Astrocyte (in vitro differentiated cells and primary cell): ENCODE results near the gene LAIR2. TPM values are rescaled to one million over a fixed set of nuclear protein-coding genes. Genes with fewer than 3 reads are reported as not detected.

Experiments used
- DNase-seq: peaks from one replicate; pipeline ENCODE4 v3.0.0-alpha.2; 2010; ENCODE audit warnings: low read depth
- FAIRE-seq: peaks from 2 replicates; lab custom pipeline; 2011; peaks lifted over from hg19 to GRCh38; lab: Jason Lieb, UNC
- H2AFZ ChIP-seq: 2 replicates; pipeline ENCODE4 v1.6.0; 2012; ENCODE audit warnings: low read depth, low read length, inconsistent platforms
- H3K27ac ChIP-seq: 2 replicates; pipeline ENCODE4 v1.5.1; 2011; ENCODE audit warnings: low read depth, low read length, inconsistent platforms
- H3K27me3 ChIP-seq: 2 replicates; pipeline ENCODE4 v1.6.0; 2011; ENCODE audit warnings: low read length, inconsistent platforms; ENCODE audit not compliant: insufficient read depth
- H3K36me3 ChIP-seq: 2 replicates; pipeline ENCODE4 v1.5.1; 2011; ENCODE audit warnings: low read length, inconsistent platforms; ENCODE audit not compliant: insufficient read depth
- H3K4me1 ChIP-seq: 2 replicates; pipeline ENCODE4 v1.5.1; 2011; ENCODE audit warnings: low read length, inconsistent platforms; ENCODE audit not compliant: insufficient read depth
- H3K4me2 ChIP-seq: 2 replicates; pipeline ENCODE4 v1.6.0; 2012; ENCODE audit warnings: low read length, inconsistent platforms
- H3K4me3 ChIP-seq: 2 replicates; pipeline ENCODE4 v1.5.1; 2011; ENCODE audit warnings: low read depth, mild to moderate bottlenecking, low read length, inconsistent platforms; ENCODE audit not compliant: insufficient read depth
- H3K79me2 ChIP-seq: 2 replicates; pipeline ENCODE4 v1.6.0; 2012; ENCODE audit warnings: mild to moderate bottlenecking, low read length, inconsistent platforms; ENCODE audit not compliant: insufficient read depth
- H3K9ac ChIP-seq: 2 replicates; pipeline ENCODE4 v1.6.0; 2012; ENCODE audit warnings: mild to moderate bottlenecking, low read length, inconsistent platforms
- H3K9me3 ChIP-seq: 2 replicates; pipeline ENCODE4 v1.5.1; 2012; ENCODE audit warnings: low read depth, mild to moderate bottlenecking, low read length, inconsistent platforms; ENCODE audit not compliant: insufficient read depth
- H4K20me1 ChIP-seq: 2 replicates; pipeline ENCODE4 v1.6.0; 2012; ENCODE audit warnings: low read length, inconsistent platforms; ENCODE audit not compliant: insufficient read depth
- H3K27ac Mint-ChIP-seq: one replicate; pipeline ENCODE4 v1.8.0; 2021; ENCODE audit warnings: mild to moderate bottlenecking, mixed read lengths; ENCODE audit not compliant: unreplicated experiment
- H3K27me3 Mint-ChIP-seq: one replicate; pipeline ENCODE4 v1.8.0; 2021; ENCODE audit warnings: low read depth, mixed read lengths; ENCODE audit not compliant: unreplicated experiment
- H3K36me3 Mint-ChIP-seq: one replicate; pipeline ENCODE4 v1.8.0; 2021; ENCODE audit warnings: low read depth, mixed read lengths; ENCODE audit not compliant: unreplicated experiment
- H3K4me1 Mint-ChIP-seq: one replicate; pipeline ENCODE4 v1.8.0; 2021; ENCODE audit warnings: low read depth, mixed read lengths; ENCODE audit not compliant: unreplicated experiment
- H3K4me3 Mint-ChIP-seq: one replicate; pipeline ENCODE4 v1.8.0; 2021; ENCODE audit warnings: mild to moderate bottlenecking, moderate library complexity, mixed read lengths; ENCODE audit not compliant: unreplicated experiment
- H3K9me3 Mint-ChIP-seq: one replicate; pipeline ENCODE4 v1.8.0; 2021; ENCODE audit warnings: mild to moderate bottlenecking, mixed read lengths; ENCODE audit not compliant: unreplicated experiment
- CTCF ChIP-seq: IDR thresholded peaks from 2 replicates; pipeline ENCODE4 v1.5.1; 2011; ENCODE audit warnings: low read depth, mild to moderate bottlenecking, inconsistent platforms, low read length, moderate library complexity; ENCODE audit not compliant: insufficient read depth
- EZH2 ChIP-seq: IDR thresholded peaks from 2 replicates; pipeline ENCODE4 v1.6.1; 2012; ENCODE audit warnings: mild to moderate bottlenecking, low read length, inconsistent platforms; ENCODE audit not compliant: insufficient read depth
- total RNA-seq: library from RNA; stranded (reverse); gene quantifications from 2 replicates; pipeline ENCODE4 v1.2.1, GENCODE V29; 2021

LAIR2 gene
- total RNA-seq, 1 donor from 2014 or later = not detected

- Histone ChIP-seq H3K79me2 (no peaks in the 10 kb centered on the region), H4K20me1 (no peaks in the 10 kb centered on the region), H3K4me1 (no peaks in the 10 kb centered on the region), H2AFZ (no peak overlapping the region), H3K9ac (no peak overlapping the region), H3K27me3 (no peaks in the 10 kb centered on the region), H3K4me3 (no peak overlapping the region), H3K27ac (no peak overlapping the region), H3K4me2 (no peak overlapping the region), H3K9me3 (no peaks in the 10 kb centered on the region), H3K36me3 (no peaks in the 10 kb centered on the region)
- Mint-ChIP-seq H3K36me3 (no peaks in the 10 kb centered on the region), H3K4me3 (no peak overlapping the region), H3K4me1 (no peaks in the 10 kb centered on the region), H3K27ac (no peak overlapping the region), H3K9me3 (no peaks in the 10 kb centered on the region), H3K27me3 (peaks cover 18% of the 10 kb centered on the region)
- no peak for DNase-seq
- no peak for FAIRE-seq
- TF ChIP-seq CTCF (no peak), EZH2 (no peak)
Observed at GRCh38 chr19:54482889-54483288, 19.7 kb upstream of the LAIR2 start.

GRCh38 chr19:54484451-54484850, 18.2 kb upstream of the LAIR2 start:
- H3K36me3 Mint-ChIP-seq = no peaks in the 10 kb centered on the region
- no peaks in the 10 kb centered on the region for H3K4me1 Mint-ChIP-seq
- Histone ChIP-seq H3K9me3 (no peaks in the 10 kb centered on the region), H2AFZ (no peak overlapping the region), H3K4me3 (no peak overlapping the region), H3K36me3 (no peaks in the 10 kb centered on the region), H3K27me3 (no peaks in the 10 kb centered on the region), H3K4me1 (no peaks in the 10 kb centered on the region), H3K79me2 (no peaks in the 10 kb centered on the region), H3K9ac (no peak overlapping the region), H4K20me1 (no peaks in the 10 kb centered on the region), H3K27ac (no peak overlapping the region), H3K4me2 (no peak overlapping the region)
- FAIRE-seq = no peak
- H3K9me3 Mint-ChIP-seq = no peaks in the 10 kb centered on the region
- no peak for DNase-seq
- no peak overlapping the region for H3K27ac Mint-ChIP-seq
- TF ChIP-seq EZH2 (no peak), CTCF (no peak)
- no peak overlapping the region for H3K4me3 Mint-ChIP-seq
- peaks cover 16% of the 10 kb centered on the region for H3K27me3 Mint-ChIP-seq

- no peaks in the 10 kb centered on the region for H3K9me3 Mint-ChIP-seq
- peaks cover 20% of the 10 kb centered on the region for H3K27me3 Mint-ChIP-seq
- H3K27ac ChIP-seq = no peak overlapping the region
Observed at GRCh38 chr19:54485851-54486250, 16.8 kb upstream of the LAIR2 start.

More at GRCh38 chr19:54485851-54486250, 16.8 kb upstream of the LAIR2 start:
- DNase-seq = no peak
- no peaks in the 10 kb centered on the region for H3K79me2 ChIP-seq
- H4K20me1 ChIP-seq = no peaks in the 10 kb centered on the region
- H3K4me1 ChIP-seq = no peaks in the 10 kb centered on the region
- no peak for FAIRE-seq
- H3K27ac Mint-ChIP-seq = no peak overlapping the region
- no peaks in the 10 kb centered on the region for H3K4me1 Mint-ChIP-seq
- H3K9me3 ChIP-seq = no peaks in the 10 kb centered on the region
- H3K4me2 ChIP-seq = no peak overlapping the region
- no peak for TF ChIP-seq EZH2
- no peak for TF ChIP-seq CTCF
- no peak overlapping the region for H3K9ac ChIP-seq
- no peak overlapping the region for H3K4me3 ChIP-seq
- H2AFZ ChIP-seq = no peak overlapping the region
- no peak overlapping the region for H3K4me3 Mint-ChIP-seq
- H3K27me3 ChIP-seq = no peaks in the 10 kb centered on the region
- H3K36me3 ChIP-seq = no peaks in the 10 kb centered on the region
- H3K36me3 Mint-ChIP-seq = no peaks in the 10 kb centered on the region
